Thymus (tissue), 11 donors: Measurements from ENCODE around the gene SCN10A. TPM values are rescaled to one million over a fixed set of nuclear protein-coding genes. Genes with fewer than 3 reads are reported as not detected.

Experiments
- DNase-seq, 9 donors: peaks; one replicate each; pipeline ENCODE4 v3.0.0-alpha.2; 2013; ENCODE audit warnings: low spot score in 9 of 9, low read depth in 6 of 9, missing footprints in 1 of 9
- H3K27ac ChIP-seq, 2 donors: one replicate each; pipeline ENCODE4 v1.5.1; 2013; ENCODE audit warnings: control low read depth in 1 of 2, low read depth in 1 of 2, low read length in 1 of 2, mild to moderate bottlenecking in 1 of 2, moderate library complexity in 1 of 2
- H3K27me3 ChIP-seq, 2 donors: one replicate each; pipeline ENCODE4 v1.5.1; 2013; ENCODE audit warnings: low read length in 1 of 2; ENCODE audit not compliant: control insufficient read depth in 2 of 2, insufficient read depth in 1 of 2
- H3K36me3 ChIP-seq, 2 donors: one replicate each; pipeline ENCODE4 v1.5.1; 2013; ENCODE audit warnings: low read length in 1 of 2, mild to moderate bottlenecking in 1 of 2, moderate library complexity in 1 of 2; ENCODE audit not compliant: control insufficient read depth in 2 of 2, insufficient read depth in 2 of 2
- H3K4me1 ChIP-seq, 2 donors: one replicate each; pipeline ENCODE4 v1.5.1; 2013; ENCODE audit warnings: low read length in 2 of 2; ENCODE audit not compliant: control insufficient read depth in 2 of 2, insufficient read depth in 2 of 2
- H3K4me3 ChIP-seq, 2 donors: one replicate each; pipeline ENCODE4 v1.5.1; 2013; ENCODE audit warnings: low read length in 2 of 2, control low read depth in 1 of 2, mild to moderate bottlenecking in 1 of 2
- H3K9me3 ChIP-seq, 2 donors: one replicate each; pipeline ENCODE4 v1.5.1; 2013; ENCODE audit warnings: low read length in 1 of 2, mild to moderate bottlenecking in 1 of 2; ENCODE audit not compliant: control insufficient read depth in 2 of 2, insufficient read depth in 1 of 2
- WGBS: extraction: QIAGEN DNeasy Blood & Tissue Kit; methylation state at CpG from one replicate; pipeline ENCODE4 v1.1.7; 2013; 5-methylcytosine and 5-hydroxymethylcytosine counted together
- polyA plus RNA-seq: library from polyadenylated mRNA; stranded (reverse); fragments of 200-250 nt; gene quantifications from one replicate; pipeline ENCODE4 v1.2.3, GENCODE V29; 2013
- total RNA-seq: library from RNA; stranded (reverse); fragments of 120-200 nt; gene quantifications from one replicate; pipeline ENCODE4 v1.2.4, GENCODE V29; 2013
- donor health status: healthy.

The SCN10A gene
- total and polyA plus RNA-seq, 2 donors = 0.02 TPM; not detected in 1

DNA sequence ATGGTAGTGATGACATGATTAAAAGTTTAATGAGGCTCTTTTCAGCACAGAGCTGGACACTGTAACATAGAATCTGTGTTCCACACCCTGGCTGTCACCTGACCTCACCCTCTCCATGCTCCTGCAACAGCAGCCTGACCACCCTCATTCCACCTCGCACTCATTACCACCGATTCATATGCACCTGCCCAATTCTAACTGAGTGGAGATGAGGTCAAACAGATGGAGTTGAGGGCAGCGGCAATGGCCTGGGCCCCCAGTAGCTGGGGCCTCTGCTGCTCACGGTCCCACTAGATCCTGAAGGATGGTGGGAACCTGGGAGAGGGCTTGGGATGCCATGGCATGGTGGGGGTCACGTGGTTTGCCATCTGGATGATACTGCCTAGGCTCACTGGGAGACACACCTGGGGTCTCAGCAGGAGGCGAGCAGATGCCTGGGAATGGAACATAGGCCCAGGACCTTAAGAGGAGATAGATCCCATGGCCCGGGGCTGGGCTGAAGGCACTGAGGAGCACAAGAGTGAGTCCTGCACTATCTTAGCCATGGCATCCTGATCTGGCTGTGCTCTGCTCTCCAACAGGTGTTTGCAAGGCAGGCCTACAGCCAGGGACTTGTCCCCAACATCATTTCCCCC, 167.9 kb downstream of the SCN10A start:
- Histone ChIP-seq H3K4me3 (no peak overlapping the region), H3K9me3 (peaks cover 0 to 7% of the 10 kb centered on the region in 2 donors), H3K27me3 (peaks cover 42 to 65% of the 10 kb centered on the region in 2 donors), H3K36me3 (no peaks in the 10 kb centered on the region), H3K27ac (no peak overlapping the region), H3K4me1 (peaks cover 8 to 16% of the 10 kb centered on the region in 2 donors)
- DNase-seq = no peak
- 97% methylated on average over 7 of the region's 7 CpGs for WGBS

DNA sequence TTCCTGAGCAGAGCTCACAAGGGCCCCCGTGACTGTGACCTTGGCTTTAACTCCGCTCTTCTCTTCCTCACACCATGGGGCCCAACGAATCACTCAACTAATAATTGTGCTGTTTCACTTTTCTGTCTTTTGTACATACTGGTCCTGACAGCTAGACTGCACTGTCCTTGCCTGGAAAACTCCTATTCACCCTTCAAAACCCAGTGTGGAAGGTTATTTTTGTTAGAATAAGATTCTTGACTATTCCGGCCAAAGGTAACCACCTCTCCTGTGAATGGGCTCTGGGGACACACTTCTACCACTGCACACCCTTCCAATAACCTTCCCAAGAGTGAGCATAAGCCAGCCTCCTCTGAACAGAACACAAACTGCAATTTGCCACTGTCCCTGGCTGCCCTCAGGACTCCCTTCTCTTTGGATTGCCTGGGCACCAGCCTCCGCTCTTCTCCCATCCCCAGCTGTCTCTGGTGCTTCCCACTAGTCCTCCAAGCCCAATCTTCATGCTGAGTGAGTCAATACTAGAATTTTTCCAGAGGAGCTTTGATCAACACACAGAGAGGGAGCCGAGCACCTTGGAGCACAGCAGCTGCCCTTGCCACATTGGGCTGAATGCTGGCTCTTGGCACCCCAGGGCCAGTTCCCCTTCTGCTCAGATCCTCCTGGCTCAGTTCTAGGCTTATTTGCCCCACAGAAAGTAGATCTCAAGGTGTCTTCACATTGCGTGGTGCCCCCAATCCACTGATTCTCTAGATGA, 168.6 kb downstream of the SCN10A start:
- Histone ChIP-seq H3K4me1 (peaks cover 8 to 16% of the 10 kb centered on the region in 2 donors), H3K27ac (no peak overlapping the region), H3K4me3 (no peak overlapping the region), H3K36me3 (no peaks in the 10 kb centered on the region), H3K27me3 (peaks cover 40 to 66% of the 10 kb centered on the region in 2 donors), H3K9me3 (peaks cover 0 to 7% of the 10 kb centered on the region in 2 donors)
- no peak for DNase-seq
- 95% methylated on average over 7 of the region's 7 CpGs for WGBS

Other genes with a start within 250 kb of the SCN10A start
- gene SCN5A, start 166.5 kb downstream of the SCN10A start, total RNA-seq = 0.05 TPM
- gene SCN5A, start 166.5 kb downstream of the SCN10A start, polyA plus RNA-seq = 0.09 TPM
- gene SCN11A, start 235.7 kb upstream of the SCN10A start, total RNA-seq = 0.38 TPM
- 0.59 TPM for gene SCN11A, start 235.7 kb upstream of the SCN10A start, polyA plus RNA-seq
- gene WDR48, start 235.8 kb upstream of the SCN10A start, total RNA-seq = 37.8 TPM
- 24.4 TPM for gene WDR48, start 235.8 kb upstream of the SCN10A start, polyA plus RNA-seq